CD4-positive, CD25-positive, alpha-beta regulatory T cell (primary cell): Measurements from ENCODE around the gene ZNF260. TPM values are rescaled to one million over a fixed set of nuclear protein-coding genes. Genes with fewer than 3 reads are reported as not detected.

ENCODE experiments used
- ATAC-seq, 2 donors: fragments of 150-1000 bp; cut with Tn5 transposase; one replicate each; pipeline ENCODE4 v1.10.0; 2021; ENCODE audit warnings: low read depth in 2 of 2, moderate number of reproducible peaks in 2 of 2, moderate library complexity in 1 of 2
- DNase-seq, 3 donors: peaks; one replicate each; pipeline versions ENCODE4 v3.0.0 to v3.0.0-alpha.2; 2012 to 2022; ENCODE audit warnings: mixed read lengths in 1 of 3
- H3K27ac ChIP-seq: one replicate; pipeline ENCODE4 v1.7.0; 2013; ENCODE audit warnings: mild to moderate bottlenecking, low read length; ENCODE audit not compliant: insufficient read depth, poor library complexity, severe bottlenecking
- H3K27me3 ChIP-seq: one replicate; pipeline ENCODE4 v1.7.0; 2013; ENCODE audit warnings: low read length; ENCODE audit not compliant: control insufficient read depth, insufficient read depth
- H3K36me3 ChIP-seq: one replicate; pipeline ENCODE4 v1.7.0; 2013; ENCODE audit warnings: mild to moderate bottlenecking, low read length, moderate library complexity; ENCODE audit not compliant: control insufficient read depth, insufficient read depth
- H3K4me1 ChIP-seq: 2 replicates; pipeline ENCODE4 v1.7.0; 2013; ENCODE audit warnings: mild to moderate bottlenecking, low read length; ENCODE audit not compliant: insufficient read depth, control insufficient read depth, poor library complexity, severe bottlenecking
- H3K4me3 ChIP-seq: one replicate; pipeline ENCODE4 v1.7.0; 2013; ENCODE audit warnings: low read depth, mild to moderate bottlenecking, low read length, moderate library complexity
- H3K9me3 ChIP-seq, 2 experiments: 1 replicate in 1 of 2; 2 replicates in 1 of 2; pipeline ENCODE4 v1.7.0; 2013; ENCODE audit warnings: low read length in 2 of 2, mild to moderate bottlenecking in 1 of 2, moderate library complexity in 1 of 2; ENCODE audit not compliant: control insufficient read depth in 2 of 2
- H3K27ac Mint-ChIP-seq, 3 donors: one replicate each; pipeline ENCODE4 v1.8.0; 2020 to 2022; ENCODE audit warnings: mild to moderate bottlenecking in 3 of 3, mixed read lengths in 3 of 3, moderate library complexity in 2 of 3
- H3K27me3 Mint-ChIP-seq: one replicate; pipeline ENCODE4 v1.8.0; 2022; ENCODE audit warnings: mild to moderate bottlenecking, mixed read lengths
- H3K36me3 Mint-ChIP-seq: one replicate; pipeline ENCODE4 v1.8.0; 2020; ENCODE audit warnings: mixed read lengths
- H3K4me1 Mint-ChIP-seq, 4 donors: one replicate each; pipeline ENCODE4 v1.8.0; 2020 to 2022; ENCODE audit warnings: mixed read lengths in 4 of 4, mild to moderate bottlenecking in 1 of 4
- H3K4me3 Mint-ChIP-seq, 4 donors: one replicate each; pipeline ENCODE4 v1.8.0; 2020 to 2022; ENCODE audit warnings: mild to moderate bottlenecking in 4 of 4, mixed read lengths in 4 of 4, moderate library complexity in 3 of 4
- H3K9me3 Mint-ChIP-seq, 7 donors: one replicate each; pipeline ENCODE4 v1.8.0; 2020 to 2022; ENCODE audit warnings: mixed read lengths in 7 of 7, mild to moderate bottlenecking in 3 of 7, moderate library complexity in 2 of 7
- polyA plus RNA-seq, 4 donors: library from polyadenylated mRNA; unstranded; fragments of 300-500 nt; fragmentation: Illumina TruSeq; gene quantifications; one replicate each; pipeline ENCODE4 v1.2.3, GENCODE V29; 2021
- total RNA-seq: library from RNA; stranded (reverse); gene quantifications from one replicate; pipeline ENCODE4 v1.2.3, GENCODE V29; 2022

Gene ZNF260
- 3.2 TPM for total RNA-seq
- 10 to 100 TPM in 2 of 4 donors, 1 to 10 TPM in 2; 5.5 to 11.1 (median 8.3) TPM for polyA plus RNA-seq

DNA sequence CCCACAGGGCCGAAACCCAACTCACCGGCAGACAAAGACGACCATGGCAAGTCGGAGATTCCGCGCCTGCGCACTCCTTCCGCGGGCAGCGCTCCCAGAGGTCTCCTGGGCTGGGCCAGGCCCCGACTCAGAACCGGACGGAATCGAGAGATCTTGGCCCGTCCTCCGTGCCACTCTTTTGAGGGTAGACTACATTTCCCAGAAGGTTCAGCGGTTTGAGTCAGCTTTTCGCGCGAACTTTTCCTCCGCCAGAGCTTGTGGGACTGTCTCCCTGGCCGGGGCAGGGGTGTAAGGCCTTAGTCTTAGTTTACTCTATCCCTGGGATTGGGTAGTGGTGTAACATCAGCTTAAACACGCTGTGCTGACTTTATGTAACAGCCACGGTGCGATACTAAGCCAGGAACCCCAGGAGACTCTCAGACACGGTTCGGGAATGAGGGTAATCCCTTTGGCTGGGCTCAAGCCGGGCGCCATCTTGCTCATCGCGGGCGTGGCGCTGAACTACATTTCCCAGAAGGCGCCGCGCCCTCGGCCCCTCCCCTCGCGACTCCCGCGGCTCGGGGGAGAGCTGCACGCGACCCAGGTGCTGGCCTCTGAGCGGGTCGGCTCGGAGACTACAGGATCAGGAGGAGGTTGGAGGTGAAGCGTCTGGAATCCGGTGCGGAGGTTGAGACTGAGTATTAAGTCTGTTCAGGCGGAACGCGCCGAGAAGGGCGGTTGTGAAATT lies at the start of gene ZNF260:
Gene ZNF260 (minus strand): TSS at position 78 of the 727 bp plus-strand sequence. CDS start 13,033 bp downstream, outside the sequence.
- Histone ChIP-seq H3K9me3 (peaks cover 28 to 52% of the 10 kb centered on the region in 2 experiments), H3K36me3 (peaks cover 17% of the 10 kb centered on the region), H3K27me3 (no peaks in the 10 kb centered on the region), H3K4me1 (peaks cover 26% of the 10 kb centered on the region), H3K4me3 (peak within 1 kb of the TSS; percentile 89), H3K27ac (peak within 1 kb of the TSS; percentile 90)
- Mint-ChIP-seq H3K4me3 (peak within 1 kb of the TSS; percentile 95 to 100 (median 98)), H3K4me1 (peaks cover 10 to 39% (median 21%) of the 10 kb centered on the region in 4 donors), H3K9me3 (peaks cover 0 to 35% (median 12%) of the 10 kb centered on the region in 7 donors), H3K27me3 (no peaks in the 10 kb centered on the region), H3K27ac (peak within 1 kb of the TSS; percentile 95 to 100 (median 97)), H3K36me3 (peaks cover 22% of the 10 kb centered on the region)
- peak; percentile 82 to 96 (median 91) for DNase-seq
- ATAC-seq, result peak; percentile 89 to 90

DNA sequence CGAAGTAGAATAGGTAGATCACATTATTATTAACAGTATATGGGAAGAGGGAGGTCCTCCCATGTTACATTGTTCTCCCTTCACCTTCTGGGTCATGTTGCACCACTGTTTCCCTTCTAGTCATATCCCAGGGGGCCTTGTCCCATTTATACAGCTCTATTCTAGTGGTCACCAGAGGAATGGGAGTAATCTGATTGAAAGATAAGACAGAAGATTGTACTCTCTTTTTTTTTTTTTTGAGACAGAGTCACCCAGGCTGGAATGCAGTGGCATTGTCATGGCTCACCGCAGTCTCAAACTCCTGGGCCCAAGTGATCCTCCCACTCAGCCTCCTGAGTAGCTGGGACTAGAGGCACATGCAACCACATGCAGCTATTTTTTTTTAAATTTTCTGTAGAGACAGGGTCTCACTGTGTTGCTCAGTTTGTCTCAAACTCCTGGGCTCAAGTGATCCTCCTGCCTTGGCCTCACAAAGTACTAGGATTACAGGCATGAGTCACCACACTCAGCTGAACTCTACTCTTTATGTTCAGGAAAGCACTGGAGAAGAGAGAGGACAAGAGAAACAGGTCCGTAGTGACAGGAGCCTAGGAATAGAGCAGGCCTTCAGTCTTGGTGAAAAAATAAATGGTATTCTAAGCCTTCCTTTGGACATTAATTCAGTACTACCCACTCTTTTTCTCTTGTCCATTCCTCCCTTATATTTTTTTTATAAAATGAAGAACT lies 49.4 kb upstream of the ZNF260 start:
- peaks cover 31 to 47% of the 10 kb centered on the region in 2 experiments for H3K9me3 ChIP-seq
- no peak overlapping the region for H3K4me3 ChIP-seq
- DNase-seq (no peak), ATAC-seq (no peak)
- H3K4me1 ChIP-seq, result peaks cover 16% of the 10 kb centered on the region
- peaks cover 42% of the 10 kb centered on the region for H3K36me3 Mint-ChIP-seq
- H3K27me3 ChIP-seq, result no peaks in the 10 kb centered on the region
- H3K4me1 Mint-ChIP-seq, result peaks cover 12 to 28% (median 21%) of the 10 kb centered on the region in 4 donors
- H3K9me3 Mint-ChIP-seq, result peaks cover 0 to 30% (median 14%) of the 10 kb centered on the region in 7 donors
- H3K27ac Mint-ChIP-seq, result no peak overlapping the region
- peak overlapping the region in 2 of 4 donors; percentile 28 to 51 for H3K4me3 Mint-ChIP-seq
- H3K27me3 Mint-ChIP-seq, result no peaks in the 10 kb centered on the region
- H3K27ac ChIP-seq, result no peak overlapping the region
- peaks cover 47% of the 10 kb centered on the region for H3K36me3 ChIP-seq

DNA sequence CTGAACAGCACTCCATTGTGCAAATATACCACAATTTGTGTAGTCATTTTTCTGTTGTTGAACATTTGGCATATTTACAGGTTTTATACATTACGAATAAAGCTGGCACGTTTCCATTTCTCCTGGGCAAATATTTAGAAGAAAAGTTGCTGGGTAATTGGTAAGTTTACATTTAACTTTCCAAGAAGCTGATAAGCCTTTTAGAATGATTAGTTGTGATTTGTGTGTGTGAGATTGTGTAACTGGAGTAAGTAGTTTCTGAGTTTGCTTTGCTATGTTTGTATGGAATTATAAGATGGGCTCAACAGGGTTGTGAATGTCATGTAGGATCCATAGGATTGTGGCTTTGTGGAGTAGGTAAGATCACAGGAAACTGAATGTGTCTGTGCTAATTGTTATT lies 46.7 kb upstream of the ZNF260 start:
- Mint-ChIP-seq H3K4me3 (peak overlapping the region; percentile 94 to 98 (median 96)), H3K4me1 (peaks cover 23 to 48% (median 28%) of the 10 kb centered on the region in 4 donors), H3K36me3 (peaks cover 31% of the 10 kb centered on the region), H3K27ac (peak overlapping the region in 2 of 3 donors; percentile 34 to 98), H3K27me3 (no peaks in the 10 kb centered on the region), H3K9me3 (peaks cover 0 to 22% (median 3%) of the 10 kb centered on the region in 7 donors)
- DNase-seq (no peak), ATAC-seq (no peak)
- Histone ChIP-seq H3K4me3 (peak overlapping the region; percentile 83), H3K27me3 (no peaks in the 10 kb centered on the region), H3K9me3 (peaks cover 15 to 25% of the 10 kb centered on the region in 2 experiments), H3K36me3 (peaks cover 30% of the 10 kb centered on the region), H3K27ac (no peak overlapping the region), H3K4me1 (peaks cover 21% of the 10 kb centered on the region)

DNA sequence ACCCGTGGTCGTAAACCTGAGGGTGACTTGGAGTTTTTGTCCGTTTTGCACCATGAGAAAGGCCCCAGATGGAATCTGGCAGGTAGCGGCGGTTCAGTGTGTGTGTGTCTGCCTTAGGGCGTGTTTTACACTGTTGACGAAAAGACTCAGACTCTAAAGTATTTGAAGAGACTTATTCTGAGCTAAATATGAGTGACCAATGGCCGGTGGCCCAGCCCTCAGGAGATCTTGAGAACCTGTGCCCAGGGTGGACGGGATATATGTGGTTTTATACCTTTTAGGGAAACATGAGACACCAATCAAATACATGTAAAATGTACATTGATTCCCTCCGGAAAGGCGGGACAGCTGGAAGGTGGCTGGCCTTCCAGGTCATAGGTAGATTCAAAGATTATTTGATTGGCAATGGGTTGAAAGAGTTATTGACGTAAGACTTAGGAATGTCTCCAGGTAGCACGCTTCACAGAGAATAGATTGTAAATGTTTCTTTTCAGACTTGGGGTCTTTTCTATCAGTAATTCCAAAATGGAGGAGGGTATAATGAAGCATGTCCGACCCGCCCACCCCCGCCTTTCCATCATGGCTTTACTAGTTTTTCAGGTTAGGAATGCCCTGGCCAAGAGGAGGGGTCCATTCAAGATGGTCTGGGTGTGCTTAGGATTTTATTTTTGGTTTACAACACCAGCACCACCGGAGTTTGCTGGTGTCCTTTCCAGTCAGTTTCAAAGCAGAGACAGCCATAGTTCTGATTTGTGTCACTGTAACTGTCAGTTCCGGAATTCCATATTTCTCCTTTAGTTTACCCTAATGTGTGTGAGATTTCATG lies 46.0 kb upstream of the ZNF260 start:
- peaks cover 24 to 53% (median 29%) of the 10 kb centered on the region in 4 donors for H3K4me1 Mint-ChIP-seq
- Histone ChIP-seq H3K27ac (peak overlapping the region; percentile 93), H3K27me3 (no peaks in the 10 kb centered on the region), H3K4me1 (peaks cover 21% of the 10 kb centered on the region), H3K4me3 (peak overlapping the region; percentile 83), H3K36me3 (peaks cover 30% of the 10 kb centered on the region), H3K9me3 (peaks cover 14 to 25% of the 10 kb centered on the region in 2 experiments)
- ATAC-seq (no peak), DNase-seq (no peak)
- peak overlapping the region; percentile 94 to 98 (median 96) for H3K4me3 Mint-ChIP-seq
- peaks cover 33% of the 10 kb centered on the region for H3K36me3 Mint-ChIP-seq
- no peaks in the 10 kb centered on the region for H3K27me3 Mint-ChIP-seq
- peaks cover 0 to 24% (median 2%) of the 10 kb centered on the region in 7 donors for H3K9me3 Mint-ChIP-seq
- H3K27ac Mint-ChIP-seq, result peak overlapping the region; percentile 98 to 99 (median 99)

DNA sequence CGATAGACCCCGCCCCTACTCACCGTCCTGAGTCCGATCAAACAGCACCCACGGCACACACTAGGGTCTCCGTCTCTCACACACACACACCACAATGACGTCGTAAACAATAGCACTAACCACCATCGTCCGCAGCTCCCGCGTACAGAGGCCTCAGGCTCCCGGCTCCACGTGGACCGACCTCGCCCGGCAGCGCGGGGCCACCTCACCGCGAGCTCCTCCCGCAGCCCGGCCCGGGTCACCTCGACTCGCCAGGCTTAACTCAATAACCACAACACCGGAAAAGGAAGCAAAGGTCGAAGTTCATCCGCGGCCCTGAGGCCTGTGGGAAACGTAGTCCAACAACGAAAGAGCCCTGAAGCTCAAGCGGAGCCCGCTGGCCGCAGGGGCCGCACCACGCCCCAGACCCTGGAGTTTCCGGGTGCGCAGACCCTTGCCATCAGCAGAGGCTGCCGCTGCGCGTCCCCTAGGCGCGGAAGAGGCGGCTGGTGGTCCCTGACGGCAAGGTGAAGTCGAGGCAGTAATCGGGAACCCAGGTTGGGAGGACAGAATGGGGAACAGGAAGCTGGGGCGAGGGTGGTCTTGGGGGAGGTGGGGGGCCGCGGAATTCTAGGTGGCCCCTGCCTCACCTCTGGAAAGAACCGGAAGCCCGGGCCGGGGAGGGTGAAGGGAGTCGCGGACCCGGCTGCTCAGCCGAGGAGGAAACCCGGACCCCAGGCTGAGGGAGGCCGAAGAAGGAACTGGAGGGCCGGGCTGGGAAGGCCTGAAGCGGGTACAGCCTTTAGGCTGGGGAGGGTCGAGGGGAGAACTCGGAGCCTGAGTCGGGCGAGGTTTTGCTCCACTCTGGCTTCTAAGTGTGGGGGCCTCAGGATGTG lies 45.2 kb upstream of the ZNF260 start, which contains the start of gene ZNF529:
Gene ZNF529 (minus strand): TSS at position 273 of the 875 bp plus-strand sequence. CDS start 946 bp downstream, outside the sequence.
- Mint-ChIP-seq H3K36me3 (peaks cover 39% of the 10 kb centered on the region), H3K9me3 (peaks cover 0 to 28% (median 4%) of the 10 kb centered on the region in 7 donors), H3K27ac (peak within 1 kb of the TSS; percentile 98 to 99 (median 99)), H3K4me1 (peaks cover 28 to 60% (median 35%) of the 10 kb centered on the region in 4 donors), H3K27me3 (no peaks in the 10 kb centered on the region), H3K4me3 (peak within 1 kb of the TSS; percentile 94 to 98 (median 96))
- H3K27me3 ChIP-seq, result no peaks in the 10 kb centered on the region
- peaks cover 21% of the 10 kb centered on the region for H3K4me1 ChIP-seq
- DNase-seq (peak; percentile 79 to 93 (median 87)), ATAC-seq (peak; percentile 91 to 93)
- peak within 1 kb of the TSS; percentile 93 for H3K27ac ChIP-seq
- peaks cover 31% of the 10 kb centered on the region for H3K36me3 ChIP-seq
- H3K9me3 ChIP-seq, result peaks cover 18 to 25% of the 10 kb centered on the region in 2 experiments
- H3K4me3 ChIP-seq, result peak within 1 kb of the TSS; percentile 83

DNA sequence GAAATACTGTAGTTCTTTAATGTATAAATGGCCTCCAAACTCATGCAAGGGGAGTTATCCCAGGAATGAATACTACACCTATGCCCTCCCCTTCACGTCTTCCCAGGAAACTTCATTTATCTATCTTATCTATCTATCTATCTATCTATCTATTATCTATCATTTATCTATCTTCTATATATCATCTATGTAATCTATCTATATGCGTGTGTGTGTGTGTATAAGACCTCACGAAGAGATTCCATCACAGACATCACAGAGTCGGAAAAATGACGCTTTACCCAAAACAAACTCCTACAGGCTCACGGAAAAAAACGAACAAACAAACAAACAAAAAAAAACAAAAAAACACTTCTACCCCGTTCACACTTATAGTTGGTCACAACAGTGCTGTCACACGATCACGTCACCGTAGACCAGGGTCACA lies 44.5 kb upstream of the ZNF260 start:
- Mint-ChIP-seq H3K36me3 (peaks cover 45% of the 10 kb centered on the region), H3K9me3 (peaks cover 0 to 35% (median 6%) of the 10 kb centered on the region in 7 donors), H3K27me3 (no peaks in the 10 kb centered on the region), H3K27ac (peak overlapping the region; percentile 98 to 99 (median 99)), H3K4me1 (peaks cover 28 to 67% (median 40%) of the 10 kb centered on the region in 4 donors), H3K4me3 (peak overlapping the region; percentile 94 to 98 (median 96))
- Histone ChIP-seq H3K4me3 (peak overlapping the region; percentile 83), H3K4me1 (peaks cover 21% of the 10 kb centered on the region), H3K36me3 (peaks cover 32% of the 10 kb centered on the region), H3K27me3 (no peaks in the 10 kb centered on the region), H3K27ac (peak overlapping the region; percentile 93), H3K9me3 (peaks cover 23 to 32% of the 10 kb centered on the region in 2 experiments)
- DNase-seq (no peak), ATAC-seq (no peak)
